ENCODE measurements around the gene ZNF438. TPM values are rescaled to one million over a fixed set of nuclear protein-coding genes. Genes with fewer than 3 reads are reported as not detected.
"Not testable (repeated sequence)": the region's sequence is repeated elsewhere in the genome, so short reads cannot be mapped to it uniquely, and the experiment has no call there.

ZNF438 gene
- total RNA-seq, 2 donors from 2014 or later: 2.6 to 3.0 TPM

DNA sequence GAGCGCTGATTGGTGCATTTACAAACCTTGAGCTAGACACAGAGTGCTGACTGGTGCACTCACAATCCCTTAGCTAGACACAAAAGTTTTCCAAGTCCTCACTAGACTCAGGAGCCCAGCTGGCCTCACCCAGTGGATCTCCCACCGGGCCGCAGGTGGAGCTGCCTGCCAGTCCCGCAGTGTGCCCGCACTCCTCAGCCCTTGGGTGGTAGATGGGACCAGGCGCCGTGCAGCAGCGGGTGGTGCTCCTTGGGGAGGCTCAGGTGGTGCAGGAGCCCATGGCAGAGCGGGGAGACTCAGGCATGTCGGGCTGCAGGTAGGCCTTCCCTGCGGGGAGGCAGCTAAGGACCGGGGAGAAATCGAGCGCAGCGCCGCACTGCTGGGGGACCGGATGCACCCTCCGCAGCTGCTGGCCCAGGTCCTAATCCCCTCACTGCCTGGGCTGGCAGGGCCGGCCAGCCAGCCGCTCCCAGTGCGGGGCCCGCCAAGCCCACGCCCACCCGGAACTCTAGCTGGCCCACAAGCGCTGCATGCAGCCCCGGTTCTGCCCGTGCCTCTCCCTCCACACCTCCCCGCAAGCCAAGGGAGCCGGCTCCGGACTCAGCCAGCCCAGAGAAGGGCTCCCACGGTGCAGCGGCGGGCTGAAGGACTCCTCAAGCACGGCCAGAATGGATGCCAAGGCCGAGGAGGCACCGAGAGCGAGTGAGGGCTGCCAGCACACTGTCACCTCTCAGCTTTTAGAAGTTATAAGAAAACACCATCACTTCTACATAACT lies 128.9 kb downstream of the ZNF438 start:
- Histone ChIP-seq H3K9ac (ENCODE audit: extremely low read depth, low read length, poor library complexity, severe bottlenecking) (no peak overlapping the region), H3K4me3 (ENCODE audit: low read length) (no peak overlapping the region), H3K36me3 (ENCODE audit: control insufficient read depth, insufficient read depth, low read length) (no peaks in the 10 kb centered on the region), H3K27ac (ENCODE audit: low read depth, low read length) (no peak overlapping the region), H3K27me3 (ENCODE audit: control insufficient read depth, insufficient read depth, low read length, poor library complexity, severe bottlenecking) (no peaks in the 10 kb centered on the region), H3K4me1 (ENCODE audit: control insufficient read depth, insufficient read depth, low read length) (no peaks in the 10 kb centered on the region), H3K9me3 (ENCODE audit: control insufficient read depth, low read length) (peaks cover 9% of the 10 kb centered on the region)
- H3K4me1 Mint-ChIP-seq: no peaks in the 10 kb centered on the region
- no peak for DNase-seq
- peaks cover 17% of the 10 kb centered on the region for H3K36me3 Mint-ChIP-seq (ENCODE audit: low read depth)
- H3K9me3 Mint-ChIP-seq: peaks cover 19% of the 10 kb centered on the region
- TF ChIP-seq, protein P1, sequence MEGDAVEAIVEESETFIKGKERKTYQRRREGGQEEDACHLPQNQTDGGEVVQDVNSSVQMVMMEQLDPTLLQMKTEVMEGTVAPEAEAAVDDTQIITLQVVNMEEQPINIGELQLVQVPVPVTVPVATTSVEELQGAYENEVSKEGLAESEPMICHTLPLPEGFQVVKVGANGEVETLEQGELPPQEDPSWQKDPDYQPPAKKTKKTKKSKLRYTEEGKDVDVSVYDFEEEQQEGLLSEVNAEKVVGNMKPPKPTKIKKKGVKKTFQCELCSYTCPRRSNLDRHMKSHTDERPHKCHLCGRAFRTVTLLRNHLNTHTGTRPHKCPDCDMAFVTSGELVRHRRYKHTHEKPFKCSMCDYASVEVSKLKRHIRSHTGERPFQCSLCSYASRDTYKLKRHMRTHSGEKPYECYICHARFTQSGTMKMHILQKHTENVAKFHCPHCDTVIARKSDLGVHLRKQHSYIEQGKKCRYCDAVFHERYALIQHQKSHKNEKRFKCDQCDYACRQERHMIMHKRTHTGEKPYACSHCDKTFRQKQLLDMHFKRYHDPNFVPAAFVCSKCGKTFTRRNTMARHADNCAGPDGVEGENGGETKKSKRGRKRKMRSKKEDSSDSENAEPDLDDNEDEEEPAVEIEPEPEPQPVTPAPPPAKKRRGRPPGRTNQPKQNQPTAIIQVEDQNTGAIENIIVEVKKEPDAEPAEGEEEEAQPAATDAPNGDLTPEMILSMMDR (conservative IDR thresholded peaks at IDR 0.05): no peak
- H3K4me3 Mint-ChIP-seq: no peak overlapping the region
- 94 to 100% methylated on average over 5 to 30 of the region's 37 CpGs for WGBS, 2 experiments (ENCODE audit: insufficient coverage in 1 of 2, insufficient read length in 1 of 2)
- H3K27me3 Mint-ChIP-seq (ENCODE audit: insufficient read depth): no peaks in the 10 kb centered on the region
- no peak overlapping the region for H3K27ac Mint-ChIP-seq

- H3K9me3 ChIP-seq (ENCODE audit: control insufficient read depth, low read length); H3K4me3 Mint-ChIP-seq; H3K9ac ChIP-seq (ENCODE audit: extremely low read depth, low read length, poor library complexity, severe bottlenecking); H3K4me1 ChIP-seq (ENCODE audit: control insufficient read depth, insufficient read depth, low read length); DNase-seq; H3K27me3 Mint-ChIP-seq (ENCODE audit: insufficient read depth); H3K4me1 Mint-ChIP-seq; H3K27ac Mint-ChIP-seq; H3K4me3 ChIP-seq (ENCODE audit: low read length); H3K27ac ChIP-seq (ENCODE audit: low read depth, low read length); H3K36me3 ChIP-seq (ENCODE audit: control insufficient read depth, insufficient read depth, low read length); H3K27me3 ChIP-seq (ENCODE audit: control insufficient read depth, insufficient read depth, low read length, poor library complexity, severe bottlenecking): not testable (repeated sequence)
- H3K9me3 Mint-ChIP-seq: peaks cover 19% of the 10 kb centered on the region
- H3K36me3 Mint-ChIP-seq (ENCODE audit: low read depth): peaks cover 17% of the 10 kb centered on the region
- 95 to 96% methylated on average over 16 to 21 of the region's 21 CpGs for WGBS, 2 experiments (ENCODE audit: insufficient coverage in 1 of 2, insufficient read length in 1 of 2)
These were observed 130.2 kb downstream of the ZNF438 start for GRCh38 chr10:30901487-30901886.

DNA sequence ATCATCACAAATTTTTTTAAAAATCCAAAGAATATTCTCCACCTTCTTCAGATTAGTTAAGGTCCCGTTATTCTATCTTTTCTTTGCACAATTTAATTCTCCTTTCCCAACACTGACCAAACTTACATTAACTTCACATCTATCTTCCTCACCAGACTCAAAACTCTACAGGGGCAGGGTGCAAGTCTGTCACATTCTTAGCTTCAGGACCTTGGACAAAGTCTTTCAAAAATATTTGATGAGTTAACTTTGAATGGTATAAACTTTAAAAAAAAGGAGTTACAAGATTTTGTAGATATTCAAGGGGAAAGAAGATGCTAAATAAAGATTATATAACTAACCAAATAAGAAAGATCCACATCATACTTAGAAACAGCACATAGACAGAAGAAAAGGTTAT lies 132.7 kb downstream of the ZNF438 start:
- peaks cover 11% of the 10 kb centered on the region for H3K36me3 Mint-ChIP-seq (ENCODE audit: low read depth)
- no peaks in the 10 kb centered on the region for H3K27me3 ChIP-seq (ENCODE audit: control insufficient read depth, insufficient read depth, low read length, poor library complexity, severe bottlenecking)
- H3K27me3 Mint-ChIP-seq (ENCODE audit: insufficient read depth): no peaks in the 10 kb centered on the region
- H3K4me3 ChIP-seq (ENCODE audit: low read length): no peak overlapping the region
- no peak for DNase-seq
- no peaks in the 10 kb centered on the region for H3K36me3 ChIP-seq (ENCODE audit: control insufficient read depth, insufficient read depth, low read length)
- TF ChIP-seq, protein P1 (conservative IDR thresholded peaks at IDR 0.05): no peak
- no peak overlapping the region for H3K27ac ChIP-seq (ENCODE audit: low read depth, low read length)
- H3K9me3 ChIP-seq (ENCODE audit: control insufficient read depth, low read length): peaks cover 9% of the 10 kb centered on the region
- no peak overlapping the region for H3K9ac ChIP-seq (ENCODE audit: extremely low read depth, low read length, poor library complexity, severe bottlenecking)
- no peak overlapping the region for H3K27ac Mint-ChIP-seq
- WGBS, 2 experiments (ENCODE audit: insufficient coverage in 1 of 2, insufficient read length in 1 of 2): 85 to 100% methylated on average over 1 of the region's 1 CpG
- H3K4me1 Mint-ChIP-seq: no peaks in the 10 kb centered on the region
- no peak overlapping the region for H3K4me3 Mint-ChIP-seq
- peaks cover 13% of the 10 kb centered on the region for H3K9me3 Mint-ChIP-seq
- H3K4me1 ChIP-seq (ENCODE audit: control insufficient read depth, insufficient read depth, low read length): no peaks in the 10 kb centered on the region
